Brain microvascular endothelial cell (primary cell): ENCODE measurements around the gene ATXN2.

Experiments
- DNase-seq: peaks from one replicate; pipeline ENCODE4 v3.0.0-alpha.2; 2020
- H3K27ac ChIP-seq: fragments of 250-450 bp; sonication (Bioruptor Pico); 2 replicates; pipeline ENCODE4 v1.5.1; 2020; ENCODE audit warnings: mild to moderate bottlenecking, moderate library complexity
- H3K27me3 ChIP-seq: fragments of 250-450 bp; sonication (Bioruptor Pico); replicated peaks from 2 replicates; pipeline ENCODE4 v1.5.1; 2020; ENCODE audit warnings: mild to moderate bottlenecking
- H3K36me3 ChIP-seq: fragments of 250-450 bp; sonication (Bioruptor Pico); replicated peaks from 2 replicates; pipeline ENCODE4 v1.5.1; 2020; ENCODE audit warnings: mild to moderate bottlenecking
- H3K4me3 ChIP-seq: 2 replicates; pipeline ENCODE4 v1.5.1; 2011; ENCODE audit warnings: low read depth, mild to moderate bottlenecking, control low read depth, low read length, moderate library complexity
- in situ Hi-C: cut with HindIII; loops from 2 replicates; pipeline ENCODE4 v1.10.0; 2017; ENCODE audit warnings: low sequenced_read_pairs, low pct_ligation_motif_present
- TF ChIP-seq, protein P1 (sequence below): IDR thresholded peaks from 2 replicates; pipeline ENCODE4 v1.5.1; 2011; ENCODE audit warnings: low read depth, mild to moderate bottlenecking, moderate library complexity, low read length, control low read depth, inconsistent platforms; ENCODE audit errors: missing control alignments

ATXN2 gene

DNA sequence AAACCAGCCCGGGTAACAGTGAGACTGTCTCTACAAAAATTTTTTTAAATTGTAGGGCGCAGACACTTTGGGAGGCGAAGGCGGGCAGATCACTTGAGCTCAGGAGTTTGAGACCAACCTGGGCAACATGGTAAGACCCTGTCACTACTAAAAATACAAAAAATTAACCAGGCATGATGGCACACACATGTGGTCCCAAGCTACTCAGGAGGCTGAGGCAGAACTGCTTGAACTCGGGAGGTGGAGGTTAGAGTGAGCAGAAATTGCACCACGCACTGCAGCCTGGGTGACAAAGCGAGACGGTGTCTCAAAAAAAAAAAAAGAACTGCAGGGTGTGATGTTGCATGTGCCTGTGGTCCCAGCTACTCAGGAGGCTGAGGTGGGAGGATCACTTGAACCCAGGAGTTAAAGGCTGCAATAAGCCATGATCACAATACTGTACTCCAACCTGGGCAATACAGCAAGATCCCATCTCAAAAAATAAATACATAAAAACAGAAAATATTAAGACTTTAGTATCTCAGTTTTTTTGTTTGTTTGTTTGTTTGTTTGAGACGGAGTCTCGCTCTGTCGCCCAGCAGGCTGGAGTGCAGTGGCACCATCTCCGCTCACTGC lies 16.9 kb downstream of the ATXN2 start:
- in situ Hi-C loops = no loop called here
- H3K36me3 ChIP-seq = no peaks in the 10 kb centered on the region
- H3K27me3 ChIP-seq = no peaks in the 10 kb centered on the region
- no peak overlapping the region for H3K4me3 ChIP-seq
- no peak for DNase-seq
- H3K27ac ChIP-seq = no peak overlapping the region
- TF ChIP-seq, protein P1, sequence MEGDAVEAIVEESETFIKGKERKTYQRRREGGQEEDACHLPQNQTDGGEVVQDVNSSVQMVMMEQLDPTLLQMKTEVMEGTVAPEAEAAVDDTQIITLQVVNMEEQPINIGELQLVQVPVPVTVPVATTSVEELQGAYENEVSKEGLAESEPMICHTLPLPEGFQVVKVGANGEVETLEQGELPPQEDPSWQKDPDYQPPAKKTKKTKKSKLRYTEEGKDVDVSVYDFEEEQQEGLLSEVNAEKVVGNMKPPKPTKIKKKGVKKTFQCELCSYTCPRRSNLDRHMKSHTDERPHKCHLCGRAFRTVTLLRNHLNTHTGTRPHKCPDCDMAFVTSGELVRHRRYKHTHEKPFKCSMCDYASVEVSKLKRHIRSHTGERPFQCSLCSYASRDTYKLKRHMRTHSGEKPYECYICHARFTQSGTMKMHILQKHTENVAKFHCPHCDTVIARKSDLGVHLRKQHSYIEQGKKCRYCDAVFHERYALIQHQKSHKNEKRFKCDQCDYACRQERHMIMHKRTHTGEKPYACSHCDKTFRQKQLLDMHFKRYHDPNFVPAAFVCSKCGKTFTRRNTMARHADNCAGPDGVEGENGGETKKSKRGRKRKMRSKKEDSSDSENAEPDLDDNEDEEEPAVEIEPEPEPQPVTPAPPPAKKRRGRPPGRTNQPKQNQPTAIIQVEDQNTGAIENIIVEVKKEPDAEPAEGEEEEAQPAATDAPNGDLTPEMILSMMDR = no peak

DNA sequence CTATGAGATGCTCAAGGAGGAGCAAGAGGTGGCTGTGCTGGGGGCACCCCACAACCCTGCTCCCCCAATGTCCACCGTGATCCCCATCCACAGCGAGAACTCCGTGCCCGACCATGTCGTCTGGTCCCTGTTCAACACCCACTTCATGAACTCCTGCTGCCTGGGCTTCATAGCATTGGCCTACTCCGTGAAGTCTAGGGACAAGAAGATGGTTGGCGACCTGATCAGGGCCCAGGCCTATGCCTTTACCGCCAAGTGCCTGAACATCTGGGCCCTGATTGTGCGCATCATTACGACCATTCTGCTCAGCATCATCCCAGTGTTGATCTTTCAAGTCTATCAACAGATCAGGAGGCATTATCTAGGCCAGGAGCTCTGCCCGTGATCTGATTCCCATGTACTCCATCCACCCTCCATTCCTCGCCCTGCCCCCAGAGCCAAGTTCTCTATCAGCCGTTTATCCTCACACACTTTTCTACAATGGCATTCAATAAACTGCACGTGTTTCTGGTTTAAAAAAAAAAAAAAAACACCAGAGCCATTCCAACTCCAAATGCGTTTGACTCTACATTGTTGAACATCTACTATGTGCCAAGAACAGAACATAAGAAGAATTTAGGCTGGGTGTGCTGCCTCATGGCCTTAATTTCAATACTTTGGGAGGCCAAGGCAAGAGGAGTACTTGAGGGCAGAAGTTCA lies 17.5 kb downstream of the ATXN2 start:
- Histone ChIP-seq H3K27ac (no peak overlapping the region), H3K4me3 (no peak overlapping the region), H3K27me3 (no peaks in the 10 kb centered on the region), H3K36me3 (no peaks in the 10 kb centered on the region)
- in situ Hi-C loops = no loop called here
- no peak for DNase-seq
- TF ChIP-seq, protein P1 = no peak

DNA sequence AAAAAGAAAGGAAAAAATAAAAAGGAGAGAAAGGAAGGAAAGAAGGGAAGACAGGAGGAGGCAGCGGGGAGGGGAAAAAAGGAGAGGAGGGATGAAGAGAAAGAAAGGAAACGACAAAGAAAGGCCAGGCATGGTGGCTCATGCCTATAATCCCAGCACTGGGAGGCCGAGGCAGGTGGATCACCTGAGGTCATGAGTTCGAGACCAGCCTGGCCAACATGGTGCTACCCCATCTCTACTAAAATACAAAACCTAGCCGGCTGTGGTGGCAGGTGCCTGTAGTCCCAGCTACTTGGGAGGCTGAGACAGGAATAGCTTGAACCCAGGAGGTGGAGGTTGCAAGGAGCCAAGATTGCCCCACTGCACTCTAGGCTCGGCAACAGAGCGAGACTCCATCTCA lies 18.4 kb downstream of the ATXN2 start:
- H3K27ac ChIP-seq = no peak overlapping the region
- no peak overlapping the region for H3K4me3 ChIP-seq
- no peaks in the 10 kb centered on the region for H3K36me3 ChIP-seq
- H3K27me3 ChIP-seq = no peaks in the 10 kb centered on the region
- in situ Hi-C loops = no loop called here
- DNase-seq = no peak
- TF ChIP-seq, protein P1 = no peak

DNA sequence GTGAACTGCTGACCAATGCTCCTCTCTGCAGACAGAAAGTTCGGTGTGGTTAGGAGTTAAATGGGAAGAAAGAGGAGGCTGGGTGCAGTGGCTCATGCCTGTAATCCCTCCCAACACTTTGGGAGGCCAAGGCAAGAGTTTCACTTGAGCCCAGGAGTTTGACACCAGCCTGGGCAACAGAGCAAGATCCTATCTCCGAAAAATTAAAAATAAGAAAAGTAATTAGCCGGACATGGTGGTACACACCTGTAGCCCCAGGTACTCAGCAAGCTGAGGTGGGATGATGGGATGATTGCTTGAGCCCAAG lies 19.0 kb downstream of the ATXN2 start:
- no peaks in the 10 kb centered on the region for H3K27me3 ChIP-seq
- H3K27ac ChIP-seq = no peak overlapping the region

DNA sequence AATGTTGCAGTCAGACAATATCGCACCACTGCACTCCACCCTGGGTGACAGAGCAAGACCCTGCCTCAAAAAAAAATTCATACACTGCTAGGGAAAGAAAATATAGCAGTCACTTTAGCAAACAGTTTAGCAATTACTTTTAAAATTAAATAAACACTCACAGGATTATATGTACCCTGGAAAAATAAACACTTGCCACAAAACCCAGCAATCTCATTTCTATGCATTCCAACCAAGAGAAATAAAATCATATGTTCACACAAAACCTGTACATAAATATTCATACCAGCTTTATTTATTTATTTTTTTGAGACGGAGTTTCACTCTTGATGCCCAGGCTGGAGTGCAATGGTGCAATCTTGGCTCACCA lies 20.2 kb downstream of the ATXN2 start:
- in situ Hi-C loops = no loop called here
- no peak overlapping the region for H3K4me3 ChIP-seq
- DNase-seq = no peak
- no peaks in the 10 kb centered on the region for H3K36me3 ChIP-seq
- H3K27ac ChIP-seq = peak overlapping the region; percentile 71
- no peaks in the 10 kb centered on the region for H3K27me3 ChIP-seq
- TF ChIP-seq, protein P1 = no peak

More for the DNA sequence above, 19.0 kb downstream of the ATXN2 start:
- in situ Hi-C loops = no loop called here
- TF ChIP-seq, protein P1 = no peak
- DNase-seq = no peak
- Histone ChIP-seq H3K36me3 (no peaks in the 10 kb centered on the region), H3K4me3 (no peak overlapping the region)
